Right lung (tissue), 5 donors: ENCODE data around the gene APOLD1. TPM values are rescaled to one million over a fixed set of nuclear protein-coding genes. Genes with fewer than 3 reads are reported as not detected.
"Not testable (repeated sequence)": the region's sequence is repeated elsewhere in the genome, so short reads cannot be mapped to it uniquely, and the experiment has no call there.

Source experiments
- DNase-seq, 2 donors: peaks; one replicate each; pipeline ENCODE4 v3.0.0-alpha.2; 2013
- polyA plus RNA-seq, 5 donors: library from polyadenylated mRNA; unstranded; fragments of 120-200 nt; gene quantifications; one replicate each; pipeline versions ENCODE4 v1.2.1 to v1.2.3, GENCODE V29; 2013; ENCODE audit warnings: inconsistent platforms in 1 of 5, low replicate concordance in 1 of 5; ENCODE audit not compliant: insufficient read length in 5 of 5, insufficient read depth in 1 of 5

The APOLD1 gene
- polyA plus RNA-seq, 5 donors: 7.3 to 11.9 (median 9.2) TPM

DNA sequence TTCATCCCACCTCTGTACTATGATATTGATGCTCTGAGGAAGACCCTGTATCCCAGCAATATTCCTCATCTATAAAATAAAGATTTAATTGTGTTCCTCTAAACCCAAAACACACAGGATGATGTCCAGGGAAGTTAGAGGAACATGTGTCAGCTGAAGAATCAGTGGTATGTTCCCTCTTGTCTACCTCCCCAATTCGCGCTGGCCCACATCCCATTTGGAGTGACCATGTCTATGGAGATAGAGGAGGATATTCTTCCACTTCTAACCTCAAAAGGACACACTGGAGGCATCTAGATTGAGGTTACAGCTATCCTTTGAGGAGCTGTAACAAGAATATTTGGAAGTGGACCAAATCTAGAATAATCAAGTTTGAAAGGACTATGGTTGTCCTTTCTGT, 1.3 kb upstream of the APOLD1 start:
- DNase-seq: no peak

DNA sequence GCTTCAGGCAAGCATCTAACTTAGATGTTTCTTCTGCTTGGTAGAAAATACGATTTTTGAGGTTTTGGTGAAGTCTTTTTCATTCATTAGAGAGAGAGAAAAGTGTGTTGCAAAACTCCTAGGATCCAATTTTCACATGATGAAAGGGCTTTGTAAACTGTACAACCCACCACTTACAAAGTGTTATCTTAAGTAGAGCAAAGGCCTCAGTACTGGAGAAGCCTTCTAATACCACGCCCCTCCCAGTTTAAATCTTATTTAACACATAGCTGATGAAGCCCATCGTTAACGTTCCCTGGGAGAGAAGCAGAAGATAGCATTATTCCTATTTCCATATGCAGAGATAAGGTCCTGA, 869 bp downstream of the APOLD1 start:
- no peak for DNase-seq

DNA sequence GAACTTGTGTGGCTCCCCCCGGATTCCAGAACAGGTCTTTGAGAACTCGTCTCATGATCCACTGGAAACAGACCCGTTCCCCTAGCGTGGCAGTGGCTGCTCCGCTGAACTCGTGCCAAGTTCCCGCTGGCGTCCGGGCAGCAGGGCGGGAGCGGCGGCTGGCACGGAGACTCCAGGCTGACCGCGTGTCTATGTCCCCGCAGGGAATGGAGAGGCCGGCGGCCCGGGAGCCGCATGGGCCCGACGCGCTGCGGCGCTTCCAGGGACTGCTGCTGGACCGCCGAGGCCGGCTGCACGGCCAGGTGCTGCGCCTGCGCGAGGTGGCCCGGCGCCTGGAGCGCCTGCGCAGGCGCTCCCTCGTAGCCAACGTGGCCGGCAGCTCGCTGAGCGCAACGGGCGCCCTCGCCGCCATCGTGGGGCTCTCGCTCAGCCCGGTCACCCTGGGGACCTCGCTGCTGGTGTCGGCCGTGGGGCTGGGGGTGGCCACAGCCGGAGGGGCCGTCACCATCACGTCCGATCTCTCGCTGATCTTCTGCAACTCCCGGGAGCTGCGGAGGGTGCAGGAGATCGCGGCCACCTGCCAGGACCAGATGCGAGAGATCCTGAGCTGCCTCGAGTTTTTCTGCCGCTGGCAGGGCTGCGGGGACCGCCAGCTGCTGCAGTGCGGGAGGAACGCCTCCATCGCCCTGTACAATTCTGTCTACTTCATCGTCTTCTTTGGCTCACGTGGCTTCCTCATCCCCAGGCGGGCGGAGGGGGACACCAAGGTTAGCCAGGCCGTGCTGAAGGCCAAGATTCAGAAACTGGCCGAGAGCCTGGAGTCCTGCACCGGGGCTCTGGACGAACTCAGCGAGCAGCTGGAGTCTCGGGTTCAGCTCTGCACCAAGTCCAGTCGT, 1.5 kb downstream of the APOLD1 start:
- DNase-seq: peak; percentile 87 to 90

DNA sequence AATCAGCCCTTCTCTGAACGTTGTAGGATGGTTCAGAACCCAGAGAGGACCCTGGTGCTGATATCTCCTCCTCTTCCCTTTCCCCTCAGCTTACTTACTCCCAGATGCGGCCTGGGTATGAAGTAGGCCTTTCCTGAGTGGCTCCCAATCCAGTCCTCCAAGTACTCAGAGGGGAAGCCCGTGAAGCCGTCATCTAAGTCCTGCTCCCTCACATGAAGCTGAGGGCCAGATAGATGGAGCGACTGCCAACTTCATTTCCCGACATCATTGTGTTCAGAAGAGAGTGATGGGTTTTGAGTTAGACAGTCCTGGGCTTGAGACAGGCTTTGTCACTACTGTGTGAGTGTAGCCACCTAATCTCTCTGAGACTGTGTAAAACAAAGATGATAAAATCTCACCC, 2.7 kb downstream of the APOLD1 start:
- DNase-seq: no peak

DNA sequence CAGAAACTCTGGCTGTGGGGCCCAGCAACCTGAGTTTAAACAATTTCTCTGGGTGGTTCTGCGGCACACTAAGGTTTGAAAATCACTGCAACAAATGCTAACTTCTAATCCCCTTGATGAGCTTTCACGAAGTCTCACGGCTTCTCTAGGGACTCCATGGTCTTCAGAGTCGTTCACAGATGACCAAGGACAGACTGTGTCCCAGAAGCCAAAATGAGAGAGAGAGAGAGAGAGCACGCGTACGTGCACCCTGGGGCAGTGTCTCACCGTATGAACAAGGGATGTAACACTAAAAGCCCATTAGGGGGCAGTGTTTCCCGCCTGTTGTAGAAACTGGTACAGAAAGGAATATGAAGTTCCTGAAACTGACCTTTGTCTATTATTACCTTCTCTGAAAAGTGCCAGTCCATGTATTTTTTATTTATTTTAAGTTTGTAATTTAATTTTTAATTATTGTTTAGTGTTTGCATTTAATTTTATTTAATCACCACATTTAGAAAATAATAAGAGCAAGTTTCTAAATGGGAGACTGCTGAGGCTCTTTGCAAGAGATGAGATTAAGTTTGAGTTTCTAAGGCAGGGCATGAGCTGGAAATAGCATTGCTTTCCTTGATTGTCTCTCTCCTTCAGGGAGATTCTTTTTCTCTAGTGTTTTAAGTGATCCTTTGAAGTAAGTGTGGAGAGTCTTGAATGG, 3.4 kb downstream of the APOLD1 start:
- no peak for DNase-seq

DNA sequence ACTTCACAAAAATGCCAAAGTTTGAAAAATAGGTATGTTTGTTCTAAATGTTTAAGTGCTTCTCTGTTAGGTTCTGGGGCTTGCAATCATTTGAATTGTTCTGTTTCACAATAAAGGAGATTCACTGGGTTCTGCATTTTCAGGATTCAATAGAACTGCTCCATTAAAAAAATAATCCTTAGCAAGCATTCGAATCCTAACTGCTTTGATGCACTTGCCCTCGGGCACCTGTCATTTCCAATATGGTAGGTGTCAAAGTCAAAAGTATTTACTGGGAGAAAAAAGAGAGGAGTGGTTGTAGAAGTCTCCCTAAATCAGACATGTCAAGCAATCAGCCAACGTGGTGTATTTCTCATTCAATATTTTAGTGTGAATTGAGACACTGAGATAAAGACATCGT, 5.5 kb downstream of the APOLD1 start:
- DNase-seq: no peak

DNA sequence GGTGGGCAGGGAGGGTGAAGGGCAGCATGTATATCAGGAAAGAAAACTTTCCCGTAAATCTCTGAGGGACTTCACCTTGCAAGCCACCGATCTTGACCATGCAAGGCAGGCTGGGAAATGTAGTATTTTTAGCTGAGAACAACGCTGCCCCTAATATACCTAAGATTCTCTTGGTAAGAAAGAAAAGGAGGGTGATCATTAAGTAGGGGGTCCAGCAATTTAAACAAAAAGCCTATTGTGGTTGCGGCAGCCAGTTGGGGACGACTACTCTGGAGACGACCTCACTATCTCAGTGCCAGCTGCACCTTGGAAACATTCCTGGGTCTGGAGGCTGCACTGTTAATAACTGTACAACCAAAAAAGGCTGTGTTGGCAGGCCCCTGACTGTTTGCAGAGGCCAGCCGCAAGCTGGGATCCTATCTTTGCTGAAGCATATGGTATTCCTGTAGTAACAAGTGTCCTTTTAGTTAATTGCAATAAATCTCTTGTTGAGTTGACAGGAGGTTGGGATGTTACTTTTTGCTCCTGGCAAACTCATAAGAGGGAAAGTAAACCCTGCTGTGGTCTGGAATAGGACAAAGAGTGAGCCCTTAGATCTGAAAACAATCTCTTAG, 6.4 kb downstream of the APOLD1 start:
- DNase-seq: no peak

DNA sequence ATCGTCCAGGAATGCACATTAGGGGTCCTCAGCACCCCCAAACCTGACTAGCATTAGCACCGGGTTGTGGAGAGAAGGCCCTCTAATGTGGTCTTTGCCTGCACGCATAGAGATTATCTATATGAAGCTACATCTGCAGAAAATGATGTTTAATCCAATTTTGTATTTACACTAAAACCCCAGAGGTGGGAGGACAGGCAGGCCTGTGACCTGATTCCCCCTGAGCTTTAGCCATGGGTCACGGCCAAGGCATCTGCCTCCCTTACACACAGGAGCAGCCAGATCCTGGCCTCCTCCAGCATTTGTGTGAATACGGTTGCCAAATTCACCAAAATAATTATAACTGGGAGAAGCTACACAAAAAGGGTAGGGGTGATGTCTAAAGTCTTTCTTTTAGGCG, 7.0 kb downstream of the APOLD1 start:
- no peak for DNase-seq

DNA sequence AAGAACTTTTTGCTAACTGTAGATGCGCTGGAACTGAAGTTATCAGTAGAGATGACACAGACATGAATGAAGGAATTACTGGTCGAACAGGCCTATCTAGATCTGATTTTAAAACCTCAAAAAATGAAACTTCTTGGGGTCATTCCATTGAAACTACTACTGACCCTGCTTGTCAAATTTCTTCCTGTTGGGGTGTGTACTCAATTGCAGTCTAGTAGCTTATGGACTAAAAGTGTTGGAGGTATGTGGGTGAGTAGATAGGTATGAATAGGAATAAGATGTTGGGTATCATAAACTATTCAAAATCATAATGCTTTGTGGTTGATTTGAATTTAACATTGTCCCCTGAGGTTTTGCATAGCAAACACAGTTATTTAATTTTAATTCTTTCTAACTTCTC, 9.2 kb downstream of the APOLD1 start:
- no peak for DNase-seq

DNA sequence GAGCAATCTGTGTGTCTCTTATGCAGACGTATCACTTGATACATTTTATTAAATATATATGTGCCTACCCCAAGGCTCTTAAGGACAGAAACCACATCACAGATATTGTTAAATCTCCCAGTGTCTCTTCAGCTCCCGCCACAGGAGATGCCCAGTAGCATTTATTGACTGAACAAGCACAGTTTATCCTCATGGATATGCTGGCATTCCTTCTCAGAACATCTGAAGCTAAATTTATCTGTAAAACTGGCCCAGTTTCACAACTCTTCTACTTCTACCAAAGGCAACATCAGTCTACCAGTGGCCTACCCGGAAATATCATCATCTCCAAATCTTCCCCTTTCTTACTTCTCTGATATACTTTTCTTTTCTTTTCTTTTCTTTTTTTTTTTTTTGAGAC, 10.7 kb downstream of the APOLD1 start:
- no peak for DNase-seq

DNA sequence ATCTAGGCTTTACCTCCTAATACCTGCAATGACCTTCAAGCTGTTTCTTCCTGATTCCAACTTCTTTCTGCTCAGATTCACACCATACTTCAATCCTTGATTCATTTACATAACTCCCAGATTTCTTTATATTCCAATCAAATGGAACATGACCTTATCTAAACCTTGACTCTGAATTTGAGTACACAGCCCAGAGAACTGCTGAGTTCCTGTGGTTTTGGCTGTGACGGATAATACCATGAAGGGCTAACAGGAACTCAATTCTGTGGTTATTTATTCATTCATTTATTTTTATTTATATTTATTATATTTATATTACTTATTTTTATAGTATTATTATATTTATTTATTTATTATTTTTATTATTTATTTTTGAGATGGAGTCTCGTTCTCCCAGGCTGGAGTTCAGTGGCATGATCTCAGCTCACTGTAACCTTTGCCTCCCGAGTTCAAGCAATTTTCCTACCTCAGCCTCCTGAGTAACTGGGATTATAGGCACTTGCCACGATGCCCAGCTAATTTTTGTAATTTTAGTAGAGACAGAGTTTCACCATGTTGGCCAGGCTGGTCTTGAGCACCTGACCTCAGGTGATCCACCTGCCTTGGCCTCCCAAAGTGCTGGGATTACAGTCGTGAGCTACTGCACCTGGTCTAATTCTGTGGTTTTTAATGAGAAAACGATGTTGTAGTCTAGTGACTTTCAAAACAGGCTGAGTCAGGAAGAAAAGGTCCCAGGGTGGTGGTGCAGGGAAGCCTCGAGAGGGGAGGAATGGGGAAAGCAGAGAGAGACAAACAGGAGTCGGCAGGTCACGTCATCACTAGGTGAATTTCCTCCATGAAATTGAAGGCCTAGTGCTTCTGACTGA, 11.7 kb downstream of the APOLD1 start:
- DNase-seq: no peak

DNA sequence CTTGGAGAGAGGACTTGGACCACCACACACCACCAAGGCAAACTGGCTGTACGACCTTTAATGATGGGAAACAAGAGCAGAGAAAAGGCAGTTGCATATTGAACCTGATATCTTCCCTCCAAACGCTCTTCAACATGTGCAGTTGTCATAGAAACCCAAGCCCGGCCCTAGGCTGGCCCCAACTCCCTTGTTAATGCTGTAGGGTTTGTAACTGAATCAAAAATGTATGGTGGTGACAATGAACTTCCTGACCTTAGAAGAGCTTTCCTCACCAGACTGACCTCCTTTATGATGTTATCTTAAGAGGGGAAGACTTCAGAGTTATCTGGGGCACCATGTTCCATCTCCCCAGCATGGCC, 12.3 kb downstream of the APOLD1 start:
- DNase-seq: no peak

DNA sequence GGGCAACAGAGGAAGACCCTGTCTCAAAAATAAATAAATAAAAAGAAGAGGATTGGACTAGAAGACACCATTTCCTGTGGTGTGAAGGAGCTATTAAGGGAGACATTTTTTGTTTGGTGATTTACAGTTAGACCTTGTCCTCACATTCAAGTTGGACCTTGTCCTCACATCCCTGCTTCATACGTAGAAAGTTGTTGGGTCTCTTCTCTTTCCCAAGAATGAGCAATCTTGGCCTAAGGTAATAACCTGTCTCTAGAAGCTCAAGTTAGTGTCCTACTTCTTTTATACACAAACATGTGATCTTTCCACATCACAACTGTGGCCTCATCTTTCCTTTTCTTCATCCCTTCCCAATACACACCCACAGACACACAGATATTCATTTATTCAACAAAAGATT, 13.0 kb downstream of the APOLD1 start:
- no peak for DNase-seq

DNA sequence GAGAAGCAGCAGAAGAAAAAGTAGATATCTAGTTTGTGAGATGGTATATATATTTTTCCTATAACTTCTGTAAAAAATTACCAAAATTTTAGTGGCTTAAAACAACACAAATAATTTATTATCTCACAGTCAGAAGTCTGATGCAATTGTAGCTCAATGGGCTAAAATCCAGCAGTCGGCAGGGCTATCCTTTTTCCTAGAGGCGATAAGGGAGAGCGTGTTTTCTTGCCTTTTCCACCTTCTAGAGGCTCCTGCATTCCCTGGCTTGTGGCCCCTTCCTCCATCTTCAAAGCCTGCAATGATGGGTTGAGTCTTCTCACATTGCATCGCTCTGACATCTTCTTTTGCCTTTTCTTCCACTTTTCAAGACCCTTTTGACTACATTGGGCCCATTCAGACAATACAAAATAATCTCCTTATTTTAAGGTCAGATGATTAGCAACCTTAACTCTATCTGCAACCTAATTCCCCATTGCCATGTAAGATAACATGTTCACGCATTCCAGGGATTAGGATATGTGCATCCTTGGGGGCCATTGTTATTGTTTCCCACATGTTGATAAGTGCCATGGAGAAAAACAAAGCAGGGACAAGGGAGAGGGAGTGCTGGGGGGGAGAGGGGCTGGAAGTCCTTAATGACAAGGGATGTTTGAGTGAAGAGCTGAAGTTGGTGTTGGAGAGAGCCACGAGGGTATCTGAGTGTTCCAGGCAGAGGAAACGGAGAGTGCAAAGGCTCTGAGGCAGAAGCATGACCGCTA, 13.9 kb downstream of the APOLD1 start:
- DNase-seq: no peak

DNA sequence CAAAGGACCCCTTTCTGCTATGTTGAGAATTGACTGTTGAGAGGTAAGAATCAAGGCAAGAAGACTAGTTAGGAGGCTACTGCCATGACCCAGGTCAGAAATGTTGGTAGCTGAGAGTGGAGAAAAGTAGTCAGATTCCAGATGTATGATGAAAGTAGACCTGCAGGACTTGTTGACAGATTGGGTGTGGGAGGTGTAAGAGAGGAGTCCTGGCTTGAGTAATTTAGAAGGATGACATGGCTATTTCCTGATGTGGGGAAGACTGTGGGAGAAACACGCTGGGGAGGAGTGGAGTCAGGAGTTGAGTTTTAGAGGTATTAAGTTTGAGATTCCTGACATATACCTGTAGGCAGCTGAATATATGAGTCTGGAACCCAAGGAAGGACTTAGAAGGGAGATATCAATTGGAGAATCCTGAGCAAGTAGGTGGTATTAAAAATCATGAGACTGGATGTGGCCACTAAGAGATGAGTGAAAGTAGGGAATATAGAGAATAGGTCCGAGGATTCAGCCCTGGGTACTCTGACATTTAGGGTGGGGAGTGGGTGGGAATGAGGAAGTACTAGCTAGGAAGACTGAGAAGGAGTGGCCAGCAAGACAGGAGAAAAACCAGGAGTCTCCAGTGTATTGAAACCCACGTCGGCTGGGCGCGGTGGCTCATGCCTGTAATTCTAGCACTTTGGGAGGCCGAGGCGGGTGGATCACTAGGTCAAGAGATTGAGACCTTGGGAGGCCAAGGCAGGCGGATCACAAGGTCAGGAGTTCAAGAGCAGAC, 15.1 kb downstream of the APOLD1 start:
- DNase-seq: no peak

DNA sequence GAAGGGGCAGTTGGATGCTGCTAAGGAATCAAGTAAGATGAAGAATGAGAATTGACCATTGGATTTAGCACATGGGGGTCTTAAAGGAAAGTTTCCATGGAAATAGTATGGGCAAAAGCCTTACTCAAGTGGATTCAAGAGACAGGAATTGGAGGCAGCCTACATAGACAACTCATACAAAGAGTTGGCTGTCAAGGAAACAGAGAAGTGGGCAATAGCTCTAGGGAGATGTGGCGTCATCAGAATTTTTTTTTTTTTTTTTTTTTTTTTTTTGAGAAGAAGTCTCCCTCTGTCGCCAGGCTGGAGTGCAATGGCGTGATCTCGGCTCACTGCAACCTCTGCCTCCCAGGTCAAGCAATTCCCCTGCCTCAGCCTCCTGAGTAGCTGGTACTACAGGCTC, 16.2 kb downstream of the APOLD1 start:
- not testable (repeated sequence) for DNase-seq

DNA sequence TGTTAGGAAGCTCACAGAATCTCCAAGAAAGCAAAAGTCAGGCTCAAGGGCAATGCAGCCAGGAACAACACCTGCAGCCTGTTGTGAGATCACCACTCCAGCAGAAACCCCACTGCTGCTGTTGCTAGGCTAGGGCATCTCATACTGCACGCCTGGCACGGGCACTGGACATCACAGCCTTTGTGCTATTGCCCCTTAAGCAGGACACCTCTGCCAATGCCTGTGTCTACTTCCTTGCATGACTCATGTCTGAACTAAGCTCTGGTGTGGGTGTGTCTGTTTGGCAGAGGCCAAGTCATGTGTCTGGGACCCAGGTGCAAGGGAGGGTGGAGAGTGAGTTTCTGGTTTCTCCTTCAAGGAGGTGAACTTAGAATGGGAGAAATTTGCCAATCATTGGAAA, 17.7 kb downstream of the APOLD1 start:
- no peak for DNase-seq

DNA sequence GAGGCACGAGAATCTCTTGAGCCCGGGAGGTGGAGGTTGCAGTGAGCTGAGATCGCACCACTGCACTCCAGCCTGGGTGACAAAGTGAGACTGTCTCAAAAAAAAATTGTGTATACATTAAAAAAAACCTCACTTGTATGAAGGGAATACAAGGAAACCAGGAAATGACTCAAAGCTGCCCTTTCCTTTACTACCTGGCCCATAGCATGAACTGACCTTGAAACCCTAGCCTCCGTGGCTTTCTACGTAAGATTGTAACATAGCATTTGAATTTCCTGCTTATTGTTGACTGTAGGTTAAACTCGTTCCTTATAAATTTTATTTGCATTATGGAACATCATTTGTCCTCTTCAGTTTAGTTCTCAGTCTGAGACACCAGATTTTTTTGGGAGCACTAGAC, 18.6 kb downstream of the APOLD1 start:
- no peak for DNase-seq

DNA sequence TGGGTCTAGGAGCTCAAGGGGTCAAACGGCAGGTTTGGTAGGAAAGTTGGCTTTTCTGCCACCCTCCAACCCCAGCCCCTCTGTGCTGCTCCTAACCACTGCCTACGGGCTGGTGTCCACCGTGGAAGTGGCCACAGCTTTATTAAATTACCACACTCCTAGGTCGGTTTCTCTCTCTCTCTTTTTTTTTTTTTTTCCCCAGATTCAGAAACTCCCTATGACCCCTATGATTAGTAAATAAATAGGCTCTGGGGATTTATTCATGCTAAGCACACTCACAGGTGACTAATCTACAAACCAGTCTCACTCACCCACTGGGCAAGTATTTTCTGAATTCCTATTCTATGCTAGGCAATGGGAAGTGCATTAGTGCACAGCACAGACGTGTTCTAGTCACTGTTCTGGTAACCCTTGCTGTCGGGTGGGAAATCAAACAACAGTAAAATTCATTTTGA, 19.0 kb downstream of the APOLD1 start:
- DNase-seq: no peak

DNA sequence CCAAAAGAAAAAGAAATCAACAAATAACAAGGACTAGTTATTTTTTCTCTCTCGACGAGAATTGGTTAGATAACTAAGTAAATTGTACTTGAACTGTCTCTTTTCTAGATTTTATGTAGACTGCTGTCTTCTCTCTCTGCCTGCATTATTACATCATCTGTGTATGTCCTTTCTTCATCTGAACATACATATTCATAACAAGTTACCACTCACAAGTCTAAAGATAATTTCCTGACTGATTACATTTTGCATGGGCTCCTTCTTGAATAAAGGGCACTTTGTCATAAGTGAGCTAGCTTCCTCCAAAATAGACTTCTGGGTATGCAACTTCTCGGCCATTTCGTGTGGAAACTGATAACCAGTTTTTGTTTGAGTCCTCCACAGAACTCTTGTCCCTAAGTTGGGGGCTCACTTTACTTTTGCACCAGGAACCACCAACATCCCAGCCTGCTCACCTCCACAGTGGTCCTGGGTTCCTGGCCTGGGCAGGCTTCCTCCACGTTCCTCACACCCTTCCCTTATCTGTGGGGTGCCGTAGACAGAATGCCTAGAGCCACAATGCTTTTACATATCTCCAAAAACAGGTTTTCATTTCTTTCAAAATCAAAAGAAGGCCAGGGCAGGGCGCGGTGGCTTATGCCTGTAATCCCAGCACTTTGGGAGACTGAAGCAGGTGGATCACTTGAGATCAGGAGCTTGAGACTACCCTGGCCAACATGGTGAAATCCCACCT, 21.5 kb downstream of the APOLD1 start:
- no peak for DNase-seq
